ENCODE data around the gene PLA2G2A.
"Not testable (repeated sequence)": the region's sequence is repeated elsewhere in the genome, so short reads cannot be mapped to it uniquely, and the experiment has no call there.

PLA2G2A gene

GRCh38 chr1:19971664-19972063 lies 7.8 kb downstream of the PLA2G2A start:
- no peak for DNase-seq

- DNase-seq, result no peak
Observed at GRCh38 chr1:19969898-19970660, 9.3 kb downstream of the PLA2G2A start.

DNA sequence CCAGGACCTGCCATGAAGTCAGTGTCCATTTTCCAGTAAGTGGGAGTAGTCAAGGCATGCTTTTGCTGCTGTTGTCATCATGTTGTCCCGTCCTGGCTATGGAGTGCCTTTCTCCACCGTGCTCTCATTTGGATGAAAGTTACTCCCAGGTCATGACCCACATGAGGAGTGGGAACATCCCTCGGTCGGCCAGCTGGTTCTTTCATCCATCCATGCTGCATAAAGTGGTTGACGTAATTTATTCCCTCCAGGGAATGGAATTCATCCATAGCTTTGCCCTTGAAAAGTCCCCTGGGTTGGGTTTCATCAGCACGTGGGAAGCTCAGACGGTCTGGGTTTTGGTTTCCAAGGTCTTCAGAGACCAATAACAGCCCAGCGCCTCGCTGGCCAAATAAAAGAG lies 11.6 kb downstream of the PLA2G2A start:
- no peak for DNase-seq

- DNase-seq, result no peak
Observed at GRCh38 chr1:19964542-19964941, 14.9 kb downstream of the PLA2G2A start.

- no peak for DNase-seq
Observed at GRCh38 chr1:19963636-19964035, 15.8 kb downstream of the PLA2G2A start.

GRCh38 chr1:19960591-19960990 lies 18.8 kb downstream of the PLA2G2A start:
- DNase-seq, result no peak

- DNase-seq, result no peak
Observed at GRCh38 chr1:19957779-19958178, 21.6 kb downstream of the PLA2G2A start.

DNA sequence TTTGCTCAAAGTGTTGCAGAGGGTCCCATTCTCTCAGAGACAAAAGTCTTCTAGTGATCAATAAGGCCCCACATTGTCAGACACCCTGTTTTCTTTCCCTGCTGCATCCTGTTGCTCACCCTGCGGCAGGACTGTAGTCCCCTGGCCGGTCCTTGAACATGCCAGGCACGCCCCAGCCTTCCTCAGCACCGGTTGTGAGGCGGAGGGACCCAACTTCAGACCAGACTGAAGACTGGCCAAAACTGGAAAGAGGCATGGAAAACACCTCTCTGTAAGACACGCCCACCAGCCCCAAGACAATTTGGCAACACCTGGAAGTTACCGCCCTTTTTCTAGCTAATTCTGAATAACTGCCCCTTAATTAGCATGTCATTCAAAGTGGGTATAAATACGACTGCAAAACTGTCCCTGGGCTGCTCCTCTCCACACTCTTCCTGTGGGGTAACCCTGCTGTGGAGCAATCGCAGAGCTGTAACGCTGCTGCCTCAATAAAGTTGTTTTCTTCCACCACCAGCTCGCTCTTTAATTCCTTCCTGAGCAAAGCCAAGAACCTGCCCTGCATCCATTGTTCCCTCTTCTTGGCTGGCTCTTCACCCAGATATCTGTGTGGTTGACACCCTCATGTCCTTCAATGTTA lies 23.8 kb downstream of the PLA2G2A start:
- DNase-seq, result no peak

DNA sequence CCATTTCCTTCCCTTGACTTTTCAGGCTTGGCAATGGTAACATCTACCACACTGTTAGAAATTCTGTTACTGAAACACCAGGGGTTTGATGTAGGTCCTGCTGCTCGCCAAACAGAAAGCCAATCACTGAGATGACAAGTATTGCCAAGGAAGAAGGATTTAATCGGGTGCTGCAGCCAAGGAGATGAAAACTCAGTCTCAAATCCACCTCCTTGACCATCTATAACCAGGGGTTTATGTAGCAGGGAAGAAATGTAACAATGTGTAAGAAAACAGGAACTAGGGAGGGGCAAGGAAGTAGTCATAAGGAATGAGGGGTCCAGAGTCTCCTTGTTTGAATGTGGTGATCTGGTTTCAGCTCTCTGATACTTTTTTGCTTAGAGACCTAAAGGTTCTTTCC lies 25.4 kb downstream of the PLA2G2A start:
- no peak for DNase-seq

DNA sequence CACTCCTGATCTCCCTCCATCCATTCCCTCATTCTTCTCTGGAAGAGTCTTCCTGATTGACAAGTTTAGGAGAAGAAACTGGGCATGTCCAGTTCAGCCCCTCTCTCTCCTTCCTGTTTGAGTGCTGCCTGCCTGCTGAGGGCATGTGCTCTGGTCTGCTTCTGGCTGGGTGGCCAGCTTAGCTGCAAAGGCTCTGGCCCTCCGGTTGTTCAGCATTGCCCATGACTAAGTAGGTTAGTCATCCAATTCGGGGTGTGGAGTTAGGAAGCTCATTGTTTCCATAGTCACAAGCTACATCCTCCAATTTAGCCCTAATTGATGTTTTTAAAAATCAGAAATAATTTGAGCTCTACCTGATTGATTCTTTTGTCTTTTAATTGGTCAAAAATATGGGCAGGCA lies 30.4 kb downstream of the PLA2G2A start:
- no peak for DNase-seq

DNA sequence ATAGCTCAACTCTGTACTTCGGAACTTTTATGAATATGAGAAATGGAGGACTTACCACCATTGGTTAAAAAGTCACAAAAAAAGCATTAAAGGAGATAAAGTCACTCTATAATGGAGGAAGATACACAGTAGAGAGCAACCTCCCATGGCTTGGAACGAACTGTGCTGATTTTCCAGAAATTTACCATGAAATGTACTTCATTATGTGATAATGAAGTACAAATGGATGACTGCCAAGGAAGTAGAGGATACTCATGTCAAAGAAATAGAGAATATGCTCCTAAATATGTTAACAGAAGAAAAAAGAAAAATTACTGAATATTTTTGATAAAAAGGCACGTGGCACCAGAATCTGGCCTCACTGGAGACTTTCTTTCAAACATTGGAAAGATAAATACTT lies 32.4 kb downstream of the PLA2G2A start:
- DNase-seq, result no peak

- no peak for DNase-seq
Observed at GRCh38 chr1:19946331-19946751, 33.1 kb downstream of the PLA2G2A start.

GRCh38 chr1:19945914-19946313 lies 33.5 kb downstream of the PLA2G2A start:
- no peak for DNase-seq

DNA sequence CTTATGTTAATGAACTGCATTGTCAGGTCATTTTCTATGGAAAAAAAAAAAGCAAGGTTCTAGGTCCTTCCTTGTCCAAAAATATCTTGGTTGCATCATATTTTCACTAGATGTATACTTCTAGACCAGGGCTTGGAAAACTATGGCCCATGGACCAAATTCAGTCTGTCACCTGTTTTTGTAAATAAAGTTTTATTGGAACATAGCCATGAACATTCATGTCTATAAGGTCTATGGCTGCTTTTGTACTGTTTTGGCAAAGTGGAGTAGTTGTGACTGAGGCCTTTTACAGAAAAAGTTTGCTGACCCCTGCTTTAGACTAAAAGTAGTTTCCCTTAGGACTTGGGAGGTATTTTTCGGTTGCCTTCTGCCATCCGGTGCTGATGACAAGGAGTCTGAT lies 36.8 kb downstream of the PLA2G2A start:
- no peak for DNase-seq

GRCh38 chr1:19942088-19942487 lies 37.3 kb downstream of the PLA2G2A start:
- no peak for DNase-seq

DNA sequence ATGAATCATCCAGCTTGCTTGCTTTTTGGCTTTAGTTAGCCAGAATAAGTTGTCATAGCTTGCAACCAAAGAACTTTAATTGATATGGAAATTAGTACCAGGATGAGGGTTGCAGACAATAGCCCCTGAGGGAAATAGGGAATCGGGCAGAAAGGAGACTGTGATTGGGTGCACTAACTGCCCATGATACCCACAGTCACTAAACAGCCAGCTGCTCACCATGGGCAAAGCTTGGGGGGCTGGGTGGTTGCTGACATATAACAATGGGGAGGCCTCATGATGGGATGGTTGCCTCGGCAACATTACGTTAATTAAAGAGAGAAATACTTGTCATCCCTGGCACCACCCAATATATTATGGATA lies 38.2 kb downstream of the PLA2G2A start:
- no peak for DNase-seq

- DNase-seq, result no peak
Observed at GRCh38 chr1:19940486-19941205, 38.8 kb downstream of the PLA2G2A start.

DNA sequence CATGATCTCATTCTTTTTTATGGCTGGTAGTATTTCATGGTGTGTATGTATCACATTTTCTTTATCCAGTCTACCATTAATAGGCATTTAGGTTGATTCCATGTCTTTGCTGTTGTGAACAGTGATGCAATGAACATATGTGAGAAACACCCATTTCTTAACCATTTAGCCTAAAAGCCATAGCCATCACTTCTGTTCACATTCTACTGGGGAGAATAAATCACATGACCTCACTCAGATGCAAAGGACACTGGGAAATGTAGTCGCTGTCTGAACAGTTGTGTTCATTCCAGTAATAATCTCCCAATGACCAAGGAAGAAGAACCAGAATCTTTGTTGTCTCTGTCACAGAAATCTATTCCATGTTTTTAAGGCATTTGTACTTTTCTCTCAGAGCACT lies 40.9 kb downstream of the PLA2G2A start:
- no peak for DNase-seq

DNA sequence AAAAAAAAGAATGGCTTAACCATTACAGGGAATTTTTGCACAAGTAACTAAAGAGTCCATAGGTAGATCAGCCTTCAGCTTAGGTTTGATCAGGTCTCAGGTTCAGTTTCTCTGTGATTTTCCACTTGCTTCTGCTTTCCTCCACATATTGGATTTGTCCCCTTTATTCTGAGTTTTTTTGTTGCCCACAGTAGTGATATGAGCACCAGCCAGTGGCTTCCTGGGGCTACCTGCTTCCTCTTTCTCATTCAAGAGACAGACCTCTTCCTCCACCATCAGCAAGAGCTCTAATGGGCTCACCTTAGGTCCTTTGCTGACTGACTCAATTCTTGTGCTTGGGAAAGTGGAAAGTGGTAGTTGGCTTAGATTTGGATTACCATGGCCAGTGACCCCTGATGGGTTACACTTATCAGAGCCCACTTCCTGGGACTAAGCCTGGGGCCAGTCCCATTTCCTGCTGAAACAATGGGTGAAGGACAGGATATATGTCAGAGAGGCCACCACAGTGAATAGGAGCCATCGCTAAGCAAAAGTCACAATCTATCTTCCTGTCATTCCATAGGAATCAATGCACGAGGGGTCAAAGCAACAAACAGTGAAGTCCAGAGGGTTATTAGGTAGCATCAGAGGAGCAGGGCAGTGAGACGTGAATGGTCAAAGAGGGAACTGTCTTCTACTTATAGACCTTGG lies 43.2 kb downstream of the PLA2G2A start:
- no peak for DNase-seq

DNA sequence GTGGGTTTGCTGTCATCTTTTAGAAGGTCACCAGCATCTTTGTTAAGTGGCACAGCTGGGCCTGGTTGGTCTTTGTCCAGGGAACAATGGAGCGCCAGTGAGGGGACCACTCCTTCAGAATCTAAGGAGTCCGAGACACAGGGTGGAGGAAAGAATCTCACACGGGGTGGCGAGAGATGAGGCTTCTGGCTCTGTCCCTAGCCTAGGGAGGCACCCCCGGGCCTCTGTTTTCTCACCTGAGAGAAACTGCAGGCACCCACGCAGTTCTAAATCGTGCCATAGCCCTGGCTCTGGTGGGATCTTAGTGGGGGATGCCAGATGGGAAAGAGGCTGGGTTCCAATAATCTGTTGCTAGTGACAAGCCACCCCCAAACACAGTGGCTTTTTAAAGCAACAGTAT lies 45.1 kb downstream of the PLA2G2A start:
- DNase-seq, result no peak

DNA sequence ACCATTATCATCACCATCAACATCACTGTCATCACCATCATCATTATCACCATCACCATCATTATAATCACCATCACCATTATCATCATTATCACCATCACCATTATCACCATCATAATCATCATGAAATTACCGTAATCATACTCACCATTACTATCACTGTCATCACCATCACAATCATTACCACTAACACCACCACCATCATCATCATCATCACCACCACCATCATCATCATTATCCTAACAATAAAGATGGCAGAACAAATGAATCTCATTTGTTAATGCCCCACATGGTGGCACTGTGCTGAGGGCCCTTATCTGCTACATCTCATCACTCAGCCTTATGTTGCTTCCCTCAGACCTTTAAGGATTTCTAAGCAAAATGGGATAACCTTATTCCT lies 46.6 kb downstream of the PLA2G2A start:
- DNase-seq, result no peak

DNA sequence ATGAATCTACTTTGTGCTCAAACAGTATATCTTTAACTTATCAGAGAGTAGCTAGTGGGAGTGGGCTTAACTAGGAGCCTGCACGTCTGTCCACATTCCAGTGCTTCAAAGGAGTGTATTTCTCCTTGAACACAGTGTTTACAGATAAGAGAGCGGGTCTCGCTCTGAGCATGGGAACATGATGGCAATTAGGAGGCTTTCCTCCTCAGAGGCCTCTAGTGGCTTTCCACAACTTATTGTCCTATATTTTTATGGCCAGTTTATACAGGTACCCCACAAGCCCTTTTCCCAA lies 52.3 kb downstream of the PLA2G2A start:
- DNase-seq, result not testable (repeated sequence)

GRCh38 chr1:19926296-19927129 lies 52.9 kb downstream of the PLA2G2A start:
- DNase-seq, result no peak
